Gastroesophageal sphincter (tissue), 3 donors: ENCODE measurements around the gene BANK1.

Experiments used
- POLR2A ChIP-seq, 2 donors: fragments of 450-650 bp; IDR thresholded peaks; one replicate each; pipeline ENCODE4 v1.6.1; 2017; ENCODE audit warnings: antibody characterized with exemption in 2 of 2, mild to moderate bottlenecking in 2 of 2, moderate library complexity in 1 of 2
- POLR2AphosphoS5 ChIP-seq: sonication (generic); formaldehyde crosslinking; IDR thresholded peaks from one replicate; pipeline ENCODE4 v1.6.1; 2017; ENCODE audit warnings: antibody characterized with exemption
- TF ChIP-seq, protein P1 (sequence below), 4 experiments: fragments of 200-600 bp in 2 of 4; fragments of 450-650 bp in 2 of 4; sonication (generic) in 1 of 4; IDR thresholded peaks; one replicate each; pipeline ENCODE4 v1.5.1; 2017 to 2019; ENCODE audit warnings: antibody characterized with exemption in 4 of 4, mild to moderate bottlenecking in 2 of 4, moderate library complexity in 2 of 4

DNA sequence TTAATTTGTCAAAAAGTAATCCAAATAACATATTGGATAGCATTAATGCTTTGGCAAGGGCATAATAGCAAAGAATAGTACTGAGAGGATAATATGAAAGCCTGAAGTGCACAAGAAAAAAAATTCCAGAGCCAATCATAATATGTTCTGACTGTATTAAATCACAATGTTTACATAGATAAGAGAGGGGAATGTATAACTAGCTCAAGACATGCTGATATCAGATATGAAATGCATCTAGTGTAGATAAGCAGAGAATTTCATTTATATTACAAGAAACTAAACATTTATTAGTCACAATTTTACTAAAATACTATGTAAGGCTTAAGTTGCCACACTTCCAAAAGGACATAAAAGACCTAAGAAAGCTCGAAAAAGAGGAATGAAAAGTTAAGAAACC, 193.3 kb downstream of the BANK1 start:
- TF ChIP-seq, protein P1, sequence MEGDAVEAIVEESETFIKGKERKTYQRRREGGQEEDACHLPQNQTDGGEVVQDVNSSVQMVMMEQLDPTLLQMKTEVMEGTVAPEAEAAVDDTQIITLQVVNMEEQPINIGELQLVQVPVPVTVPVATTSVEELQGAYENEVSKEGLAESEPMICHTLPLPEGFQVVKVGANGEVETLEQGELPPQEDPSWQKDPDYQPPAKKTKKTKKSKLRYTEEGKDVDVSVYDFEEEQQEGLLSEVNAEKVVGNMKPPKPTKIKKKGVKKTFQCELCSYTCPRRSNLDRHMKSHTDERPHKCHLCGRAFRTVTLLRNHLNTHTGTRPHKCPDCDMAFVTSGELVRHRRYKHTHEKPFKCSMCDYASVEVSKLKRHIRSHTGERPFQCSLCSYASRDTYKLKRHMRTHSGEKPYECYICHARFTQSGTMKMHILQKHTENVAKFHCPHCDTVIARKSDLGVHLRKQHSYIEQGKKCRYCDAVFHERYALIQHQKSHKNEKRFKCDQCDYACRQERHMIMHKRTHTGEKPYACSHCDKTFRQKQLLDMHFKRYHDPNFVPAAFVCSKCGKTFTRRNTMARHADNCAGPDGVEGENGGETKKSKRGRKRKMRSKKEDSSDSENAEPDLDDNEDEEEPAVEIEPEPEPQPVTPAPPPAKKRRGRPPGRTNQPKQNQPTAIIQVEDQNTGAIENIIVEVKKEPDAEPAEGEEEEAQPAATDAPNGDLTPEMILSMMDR (IDR thresholded peaks at IDR 0.05) = no peak
- TF ChIP-seq POLR2A (IDR thresholded peaks at IDR 0.05) (no peak), POLR2AphosphoS5 (no peak)
